DND-41 (cell line): Measurements from ENCODE around the gene DENND2D.

Experiments
- EZH2 ChIP-seq: IDR thresholded peaks from 3 replicates; pipeline ENCODE4 v1.6.1; 2012; ENCODE audit warnings: borderline replicate concordance, low read depth, mild to moderate bottlenecking, moderate library complexity, low read length, inconsistent platforms; ENCODE audit not compliant: severe bottlenecking
- TF ChIP-seq, protein P1 (sequence below): IDR thresholded peaks from 2 replicates; pipeline ENCODE4 v1.5.1; 2012; ENCODE audit warnings: borderline replicate concordance, low read length, moderate library complexity, mild to moderate bottlenecking; ENCODE audit not compliant: poor library complexity, severe bottlenecking; ENCODE audit errors: extremely low read depth

DNA sequence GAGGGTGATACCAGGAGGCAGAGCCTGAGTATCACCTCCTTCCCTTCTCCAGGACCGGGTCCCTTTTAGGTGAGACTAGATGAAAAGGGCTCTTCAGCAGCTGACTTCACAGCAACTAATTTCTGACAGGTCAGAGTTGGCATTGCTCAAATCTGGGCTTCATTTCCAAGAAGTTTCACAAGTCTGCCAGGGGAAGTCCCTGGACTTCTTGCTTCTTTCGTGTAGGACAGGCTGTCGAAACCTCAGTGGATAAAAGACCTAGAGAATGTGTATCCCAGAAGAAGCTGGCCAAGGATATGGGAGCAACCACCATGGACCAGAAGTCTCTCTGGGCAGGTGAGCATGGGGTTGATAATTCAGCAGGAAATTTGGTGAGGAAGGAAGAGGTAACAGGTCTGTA is 27.0 kb upstream of the DENND2D start, which contains the start of gene CHI3L2:
- TF ChIP-seq, protein P1, sequence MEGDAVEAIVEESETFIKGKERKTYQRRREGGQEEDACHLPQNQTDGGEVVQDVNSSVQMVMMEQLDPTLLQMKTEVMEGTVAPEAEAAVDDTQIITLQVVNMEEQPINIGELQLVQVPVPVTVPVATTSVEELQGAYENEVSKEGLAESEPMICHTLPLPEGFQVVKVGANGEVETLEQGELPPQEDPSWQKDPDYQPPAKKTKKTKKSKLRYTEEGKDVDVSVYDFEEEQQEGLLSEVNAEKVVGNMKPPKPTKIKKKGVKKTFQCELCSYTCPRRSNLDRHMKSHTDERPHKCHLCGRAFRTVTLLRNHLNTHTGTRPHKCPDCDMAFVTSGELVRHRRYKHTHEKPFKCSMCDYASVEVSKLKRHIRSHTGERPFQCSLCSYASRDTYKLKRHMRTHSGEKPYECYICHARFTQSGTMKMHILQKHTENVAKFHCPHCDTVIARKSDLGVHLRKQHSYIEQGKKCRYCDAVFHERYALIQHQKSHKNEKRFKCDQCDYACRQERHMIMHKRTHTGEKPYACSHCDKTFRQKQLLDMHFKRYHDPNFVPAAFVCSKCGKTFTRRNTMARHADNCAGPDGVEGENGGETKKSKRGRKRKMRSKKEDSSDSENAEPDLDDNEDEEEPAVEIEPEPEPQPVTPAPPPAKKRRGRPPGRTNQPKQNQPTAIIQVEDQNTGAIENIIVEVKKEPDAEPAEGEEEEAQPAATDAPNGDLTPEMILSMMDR, result no peak
- no peak for TF ChIP-seq EZH2
